Erythroblast (primary cell): ENCODE results near the gene KRT9.

Source experiments
- DNase-seq, 2 experiments: peaks; one replicate each; lab custom pipeline; 2025; lab: John Stamatoyannopoulos, UW
- GATA1 ChIP-seq: IDR thresholded peaks from 2 replicates; pipeline ENCODE4 v1.6.1; 2011; ENCODE audit warnings: low read depth, mild to moderate bottlenecking, control low read depth, low read length, moderate library complexity
- POLR2A ChIP-seq: IDR thresholded peaks from 2 replicates; pipeline ENCODE4 v1.6.1; 2011; ENCODE audit warnings: mild to moderate bottlenecking, low read length

KRT9 gene

DNA sequence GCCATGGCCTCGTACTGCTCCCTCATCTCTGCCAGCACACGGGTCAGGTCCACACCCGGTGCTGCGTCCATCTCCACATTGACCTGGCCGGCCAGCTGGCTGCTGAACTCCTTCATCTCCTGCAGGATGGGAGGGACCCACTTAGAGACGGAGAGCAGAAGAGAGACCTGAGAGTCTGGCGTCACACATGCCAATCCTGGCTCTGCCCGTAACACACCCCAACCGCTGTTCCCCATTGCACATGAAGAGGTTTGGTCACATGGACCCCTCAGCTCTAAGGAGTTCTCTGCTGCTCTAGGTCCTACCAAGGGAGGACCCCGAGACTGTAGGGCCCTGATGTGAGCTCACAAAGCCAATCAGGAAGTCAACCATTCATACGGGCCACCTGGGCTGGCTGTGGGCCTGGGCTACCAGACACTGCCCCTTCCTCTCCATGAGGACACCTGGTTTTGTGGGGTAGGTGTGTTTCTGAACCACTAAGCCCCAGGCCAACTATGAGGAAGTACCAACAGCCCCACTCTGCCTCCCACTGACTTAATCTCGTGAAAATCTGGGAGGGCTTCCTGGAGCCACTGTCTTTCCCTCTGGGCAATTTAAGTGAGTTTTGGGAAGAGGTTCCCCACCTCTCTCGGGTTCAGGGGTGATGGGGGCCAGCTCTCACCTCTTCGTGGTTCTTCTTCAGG lies 55.6 kb downstream of the KRT9 start:
- TF ChIP-seq GATA1: no peak
- no peak for TF ChIP-seq POLR2A
- DNase-seq: no peak
